ENCODE results near the gene PROM1. TPM values are rescaled to one million over a fixed set of nuclear protein-coding genes. Genes with fewer than 3 reads are reported as not detected.

PROM1 gene
- total and polyA plus RNA-seq, 2 donors from 2014 or later, result 28.8 to 276 TPM

DNA sequence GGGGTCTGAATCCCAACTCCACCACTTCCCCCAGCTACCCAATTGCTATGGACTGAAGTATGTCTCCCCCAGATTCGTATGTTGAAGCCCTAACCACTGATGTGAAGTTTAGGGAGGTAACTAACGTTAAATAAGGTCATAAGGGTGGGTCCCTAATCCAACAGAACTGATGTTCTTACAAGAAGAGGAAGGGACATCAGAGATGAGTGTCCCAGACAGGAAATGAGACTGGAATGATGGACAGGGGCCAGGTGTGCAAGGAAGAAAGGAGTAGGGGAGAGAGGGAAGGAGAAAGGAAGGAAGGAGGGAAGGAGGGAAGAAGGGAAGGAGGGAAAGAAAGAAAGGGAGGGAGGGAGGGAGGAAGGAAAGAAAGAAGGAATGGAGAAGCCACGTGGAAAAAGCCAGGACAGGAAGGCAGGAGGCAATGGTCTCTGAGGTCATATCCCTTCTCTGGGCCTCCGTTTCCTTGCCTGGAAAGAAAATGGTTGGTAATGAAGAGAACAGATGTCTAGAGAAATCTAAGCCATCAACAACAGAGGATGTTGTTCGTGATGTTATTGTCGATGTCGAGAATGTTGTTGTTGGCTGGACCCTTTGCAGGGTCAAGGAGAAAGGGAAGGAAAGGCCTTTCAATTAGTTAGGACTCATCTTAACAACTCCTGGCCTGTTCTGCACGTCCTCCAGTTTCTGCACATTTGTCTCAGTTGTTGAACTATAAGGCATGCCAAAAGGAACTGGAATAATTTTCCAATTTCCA, 61.8 kb downstream of the PROM1 start:
- intact Hi-C loops (cut with DNase I), result loop anchor here (10.0 kb wide), 1 partner anchor 183 kb away; no protein-coding TSS in a partner anchor
- H3K4me3 ChIP-seq (ENCODE audit: low read length in 3 of 3), result no peak overlapping the region
- no peaks in the 10 kb centered on the region for H3K9me3 ChIP-seq (ENCODE audit: control insufficient read depth in 2 of 3, insufficient read depth in 1 of 3, low read length in 3 of 3)
- no peaks in the 10 kb centered on the region for H3K27me3 ChIP-seq (ENCODE audit: control insufficient read depth, insufficient read depth, low read length)
- H3K36me3 ChIP-seq (ENCODE audit: control insufficient read depth in 2 of 3, insufficient read depth in 3 of 3, low read length in 3 of 3), result no peaks in the 10 kb centered on the region
- TF ChIP-seq, protein P1, sequence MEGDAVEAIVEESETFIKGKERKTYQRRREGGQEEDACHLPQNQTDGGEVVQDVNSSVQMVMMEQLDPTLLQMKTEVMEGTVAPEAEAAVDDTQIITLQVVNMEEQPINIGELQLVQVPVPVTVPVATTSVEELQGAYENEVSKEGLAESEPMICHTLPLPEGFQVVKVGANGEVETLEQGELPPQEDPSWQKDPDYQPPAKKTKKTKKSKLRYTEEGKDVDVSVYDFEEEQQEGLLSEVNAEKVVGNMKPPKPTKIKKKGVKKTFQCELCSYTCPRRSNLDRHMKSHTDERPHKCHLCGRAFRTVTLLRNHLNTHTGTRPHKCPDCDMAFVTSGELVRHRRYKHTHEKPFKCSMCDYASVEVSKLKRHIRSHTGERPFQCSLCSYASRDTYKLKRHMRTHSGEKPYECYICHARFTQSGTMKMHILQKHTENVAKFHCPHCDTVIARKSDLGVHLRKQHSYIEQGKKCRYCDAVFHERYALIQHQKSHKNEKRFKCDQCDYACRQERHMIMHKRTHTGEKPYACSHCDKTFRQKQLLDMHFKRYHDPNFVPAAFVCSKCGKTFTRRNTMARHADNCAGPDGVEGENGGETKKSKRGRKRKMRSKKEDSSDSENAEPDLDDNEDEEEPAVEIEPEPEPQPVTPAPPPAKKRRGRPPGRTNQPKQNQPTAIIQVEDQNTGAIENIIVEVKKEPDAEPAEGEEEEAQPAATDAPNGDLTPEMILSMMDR (IDR thresholded peaks at IDR 0.05; ENCODE audit: borderline replicate concordance, extremely low read depth, insufficient read depth), result no peak
- FAIRE-seq, result no peak
- H3K27ac ChIP-seq (ENCODE audit: low read depth in 2 of 2, low read length in 2 of 2), result no peak overlapping the region
- DNase-seq, result no peak
- peaks cover 0 to 2% (median 0%) of the 10 kb centered on the region in 3 donors for H3K4me1 ChIP-seq (ENCODE audit: control insufficient read depth in 2 of 3, insufficient read depth in 2 of 3, low read depth in 1 of 3, low read length in 3 of 3)
- no peak overlapping the region for H3K9ac ChIP-seq (ENCODE audit: low read length in 3 of 3)

DNA sequence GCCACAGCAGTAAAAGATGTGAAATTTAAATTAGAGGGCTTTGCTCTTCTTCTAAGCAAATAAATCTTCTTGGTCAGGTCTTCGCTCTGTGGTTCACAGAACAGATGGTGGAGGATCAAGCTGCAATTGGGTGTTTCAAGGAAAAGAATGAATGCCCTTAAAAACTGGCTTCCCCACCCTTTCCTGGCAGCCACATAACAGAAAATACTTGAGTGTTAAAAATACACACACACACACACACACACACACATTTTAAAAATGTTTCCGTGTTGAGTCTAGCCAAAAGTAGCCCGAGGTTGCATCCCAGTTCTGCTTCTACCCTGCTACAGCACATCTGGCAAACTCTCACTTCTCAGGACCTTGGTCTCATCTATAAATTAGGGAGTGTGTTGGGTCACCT, 64.2 kb downstream of the PROM1 start:
- H3K4me3 ChIP-seq (ENCODE audit: low read length in 3 of 3), result no peak overlapping the region
- no peak for DNase-seq
- no peaks in the 10 kb centered on the region for H3K27me3 ChIP-seq (ENCODE audit: control insufficient read depth, insufficient read depth, low read length)
- TF ChIP-seq, protein P1 (IDR thresholded peaks at IDR 0.05; ENCODE audit: borderline replicate concordance, extremely low read depth, insufficient read depth), result no peak
- no peak overlapping the region for H3K9ac ChIP-seq (ENCODE audit: low read length in 3 of 3)
- no peaks in the 10 kb centered on the region for H3K4me1 ChIP-seq (ENCODE audit: control insufficient read depth in 2 of 3, insufficient read depth in 2 of 3, low read depth in 1 of 3, low read length in 3 of 3)
- intact Hi-C loops (cut with DNase I), result loop anchor here (10.0 kb wide), 1 partner anchor 185 kb away; no protein-coding TSS in a partner anchor
- H3K27ac ChIP-seq (ENCODE audit: low read depth in 2 of 2, low read length in 2 of 2), result no peak overlapping the region
- no peaks in the 10 kb centered on the region for H3K36me3 ChIP-seq (ENCODE audit: control insufficient read depth in 2 of 3, insufficient read depth in 3 of 3, low read length in 3 of 3)
- no peaks in the 10 kb centered on the region for H3K9me3 ChIP-seq (ENCODE audit: control insufficient read depth in 2 of 3, insufficient read depth in 1 of 3, low read length in 3 of 3)
- FAIRE-seq, result no peak

DNA sequence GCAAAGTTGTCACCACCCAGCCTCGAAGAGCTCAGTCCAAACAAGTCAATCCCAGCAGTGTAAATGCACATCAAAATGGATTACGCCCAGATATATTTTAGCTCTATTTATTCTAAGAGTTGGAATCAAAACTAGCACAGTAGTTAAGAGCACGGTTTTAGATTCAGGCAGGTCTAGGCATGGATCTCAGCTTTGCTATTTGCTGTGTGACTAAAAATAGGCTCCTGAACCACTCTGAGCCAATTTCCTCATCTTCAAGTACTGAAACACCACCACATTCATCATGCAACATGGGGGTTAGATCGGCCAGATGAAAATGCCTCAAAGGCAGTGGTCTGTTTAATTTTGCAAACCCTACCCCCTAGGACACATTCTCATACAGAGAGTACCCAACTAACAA, 65.0 kb downstream of the PROM1 start:
- Histone ChIP-seq H3K9ac (ENCODE audit: low read length in 3 of 3) (no peak overlapping the region), H3K36me3 (ENCODE audit: control insufficient read depth in 2 of 3, insufficient read depth in 3 of 3, low read length in 3 of 3) (no peaks in the 10 kb centered on the region), H3K27ac (ENCODE audit: low read depth in 2 of 2, low read length in 2 of 2) (no peak overlapping the region), H3K27me3 (ENCODE audit: control insufficient read depth, insufficient read depth, low read length) (no peaks in the 10 kb centered on the region), H3K4me3 (ENCODE audit: low read length in 3 of 3) (no peak overlapping the region), H3K4me1 (ENCODE audit: control insufficient read depth in 2 of 3, insufficient read depth in 2 of 3, low read depth in 1 of 3, low read length in 3 of 3) (no peaks in the 10 kb centered on the region), H3K9me3 (ENCODE audit: control insufficient read depth in 2 of 3, insufficient read depth in 1 of 3, low read length in 3 of 3) (no peaks in the 10 kb centered on the region)
- no peak for DNase-seq
- intact Hi-C loops (cut with DNase I), result no loop called here
- no peak for FAIRE-seq
- TF ChIP-seq, protein P1 (IDR thresholded peaks at IDR 0.05; ENCODE audit: borderline replicate concordance, extremely low read depth, insufficient read depth), result no peak

Data from kidney (tissue), 14 donors.